PC-3 (cell line): ENCODE measurements around the gene C3orf18.

Experiments
- CTCF ChIP-seq: fragments of 300-600 bp; sonication (generic); conservative IDR thresholded peaks from 2 replicates; pipeline ENCODE4 v1.5.1; 2017; ENCODE audit warnings: antibody characterized with exemption, low read depth, mild to moderate bottlenecking, low read length
- EZH2 ChIP-seq: fragments of 300-600 bp; sonication (generic); IDR thresholded peaks from one replicate; pipeline ENCODE4 v1.6.1; 2017; ENCODE audit warnings: antibody characterized with exemption, mild to moderate bottlenecking, low read length; ENCODE audit not compliant: unreplicated experiment
- EZH2phosphoT487 ChIP-seq: fragments of 300-600 bp; sonication (generic); IDR thresholded peaks from 2 replicates; pipeline ENCODE4 v1.6.1; 2018; ENCODE audit warnings: mild to moderate bottlenecking, antibody characterized with exemption, low read length, borderline replicate concordance

- TF ChIP-seq CTCF = no peak
- TF ChIP-seq EZH2phosphoT487 = no peak
- TF ChIP-seq EZH2 = no peak
These were observed 35.4 kb downstream of the C3orf18 start for GRCh38 chr3:50532062-50532705.
